NB4 (cell line): ENCODE data around the gene BCL7A.

Experiments used
- CTCF ChIP-seq: IDR thresholded peaks from one replicate; pipeline ENCODE4 v1.5.1; 2012; ENCODE audit warnings: low read depth, low read length
- MYC ChIP-seq: IDR thresholded peaks from 2 replicates; pipeline ENCODE4 v1.6.1; 2011; ENCODE audit warnings: low read depth, low read length
- POLR2A ChIP-seq: IDR thresholded peaks from 2 replicates; pipeline ENCODE4 v1.6.1; 2011; ENCODE audit warnings: mild to moderate bottlenecking; ENCODE audit not compliant: insufficient read length; ENCODE audit errors: extremely low read depth
- TF ChIP-seq, protein P1 (sequence below): IDR thresholded peaks from 2 replicates; pipeline ENCODE4 v1.6.1; 2011; ENCODE audit warnings: low read depth, low read length

- TF ChIP-seq CTCF (no peak), POLR2A (no peak), MYC (no peak)
- TF ChIP-seq, protein P1, sequence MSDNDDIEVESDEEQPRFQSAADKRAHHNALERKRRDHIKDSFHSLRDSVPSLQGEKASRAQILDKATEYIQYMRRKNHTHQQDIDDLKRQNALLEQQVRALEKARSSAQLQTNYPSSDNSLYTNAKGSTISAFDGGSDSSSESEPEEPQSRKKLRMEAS, result no peak
Measured at GRCh38 chr12:122097927-122098756, 76.5 kb downstream of the BCL7A start.
